Epithelial cell of prostate (primary cell): ENCODE measurements around the gene RRP12.
A peak's percentile ranks its signal among the peaks of the same experiment; 100 is the strongest.

ENCODE experiments used
- DNase-seq: peaks from one replicate; pipeline ENCODE4 v3.0.0-alpha.2; 2011; ENCODE audit warnings: low read depth, low spot score
- H3K27ac ChIP-seq: fragments of 450-650 bp; 2 replicates; pipeline ENCODE4 v1.5.1; 2017; ENCODE audit warnings: mild to moderate bottlenecking

The RRP12 gene

DNA sequence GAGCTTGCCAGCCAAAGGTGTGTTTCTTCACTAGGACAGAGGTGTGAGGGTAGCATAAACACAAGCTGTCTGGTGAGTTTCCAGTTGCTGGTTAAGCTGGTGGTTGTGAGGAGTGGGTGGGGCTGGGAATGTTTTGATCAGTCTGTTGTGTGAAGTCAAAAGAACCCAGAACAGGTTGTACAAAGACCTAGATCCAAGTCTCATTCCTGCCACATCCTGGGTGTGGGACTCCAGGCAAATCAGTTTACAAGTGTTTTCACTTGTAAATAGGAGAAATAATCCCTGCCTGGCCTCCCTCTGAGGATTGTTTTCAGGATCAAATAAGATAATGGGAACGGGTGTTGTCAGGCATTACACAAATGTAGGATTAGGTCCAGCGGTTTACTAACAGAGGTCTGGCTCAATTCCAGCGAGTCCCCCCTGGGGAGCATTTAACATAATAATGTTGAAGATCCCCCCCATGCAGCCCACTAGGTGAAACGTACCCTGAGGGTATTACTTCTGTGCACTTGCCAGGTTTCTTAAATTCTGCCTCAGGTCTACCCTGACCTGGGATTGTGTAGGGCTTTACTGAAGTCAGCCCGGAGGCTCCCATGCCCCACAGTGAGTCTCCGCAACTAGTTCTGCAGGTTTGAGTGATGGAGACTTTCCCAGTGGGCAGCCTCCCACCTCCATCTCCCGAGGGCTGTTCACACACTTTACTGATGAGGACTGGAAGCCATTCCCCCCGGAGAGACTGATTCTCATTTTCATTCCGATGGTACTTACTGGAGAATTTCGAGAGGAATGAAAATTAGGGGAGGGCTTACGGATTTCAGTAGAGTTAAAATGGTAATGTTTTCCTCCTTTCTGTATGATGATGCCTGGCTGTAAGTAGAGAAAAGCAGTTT is 64.0 kb downstream of the RRP12 start:
- H3K27ac ChIP-seq = peak overlapping the region; percentile 21
- DNase-seq = peak; percentile 64

DNA sequence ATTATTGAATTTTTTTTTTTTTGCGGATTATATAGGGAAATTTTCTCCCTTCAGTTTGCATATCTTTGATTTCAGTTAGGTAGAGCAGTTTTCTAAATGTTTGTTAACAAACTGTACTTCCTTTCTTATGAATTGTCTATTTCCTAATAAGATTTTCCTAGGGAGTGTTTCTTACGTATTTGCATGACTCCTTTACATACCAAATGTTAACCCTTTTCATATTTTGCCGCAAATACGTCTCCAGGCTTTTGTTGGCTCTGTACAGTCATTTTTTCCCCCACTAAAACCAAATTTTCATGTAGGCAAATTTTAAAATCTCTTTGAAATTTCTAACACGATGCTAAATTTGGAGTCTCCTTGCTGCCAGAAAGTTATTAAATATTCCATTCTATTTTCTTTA is 64.7 kb downstream of the RRP12 start:
- H3K27ac ChIP-seq = peak overlapping the region; percentile 21
- DNase-seq = no peak

DNA sequence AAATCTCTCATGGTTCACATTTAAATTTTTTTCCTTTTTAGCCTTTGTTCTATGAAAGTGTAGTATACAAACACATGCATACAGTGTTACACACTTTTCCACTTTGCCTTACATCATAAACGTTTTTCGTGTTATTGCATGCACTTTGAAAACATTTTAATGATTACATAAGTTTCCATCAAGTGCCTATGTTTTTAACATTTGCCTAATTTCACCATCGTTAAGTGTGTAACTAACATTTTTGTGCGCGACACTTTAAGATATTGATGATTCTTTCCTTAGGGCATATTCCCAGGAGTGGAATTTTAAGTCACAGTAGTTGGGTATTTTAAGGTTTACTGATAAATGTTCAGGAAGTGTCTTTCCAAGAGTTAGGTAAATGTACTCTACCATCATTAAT is 65.1 kb downstream of the RRP12 start:
- H3K27ac ChIP-seq = peak overlapping the region; percentile 21
- DNase-seq = no peak

DNA sequence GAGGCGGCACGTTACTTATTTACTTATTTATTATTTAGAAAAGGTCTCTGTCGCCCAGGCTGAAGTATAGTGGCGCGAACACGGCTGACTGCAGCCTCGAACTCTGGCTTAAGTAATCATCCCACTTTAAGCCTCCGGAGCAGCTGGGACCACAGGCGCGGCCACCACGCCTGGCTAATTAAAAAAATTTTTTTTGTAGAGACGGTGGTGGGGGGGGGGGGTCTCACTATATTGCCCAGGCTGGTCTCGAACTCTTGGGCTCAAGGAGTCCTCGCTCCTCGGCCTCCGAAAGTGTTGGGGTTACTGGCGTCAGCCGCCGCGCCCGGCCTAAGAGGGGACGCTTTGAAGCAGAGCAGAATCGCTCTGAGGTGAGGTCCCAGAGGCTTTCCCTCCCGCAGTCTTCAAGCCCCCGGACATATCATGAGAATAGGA is 65.9 kb downstream of the RRP12 start:
- no peak for DNase-seq
- H3K27ac ChIP-seq = peak overlapping the region; percentile 72

DNA sequence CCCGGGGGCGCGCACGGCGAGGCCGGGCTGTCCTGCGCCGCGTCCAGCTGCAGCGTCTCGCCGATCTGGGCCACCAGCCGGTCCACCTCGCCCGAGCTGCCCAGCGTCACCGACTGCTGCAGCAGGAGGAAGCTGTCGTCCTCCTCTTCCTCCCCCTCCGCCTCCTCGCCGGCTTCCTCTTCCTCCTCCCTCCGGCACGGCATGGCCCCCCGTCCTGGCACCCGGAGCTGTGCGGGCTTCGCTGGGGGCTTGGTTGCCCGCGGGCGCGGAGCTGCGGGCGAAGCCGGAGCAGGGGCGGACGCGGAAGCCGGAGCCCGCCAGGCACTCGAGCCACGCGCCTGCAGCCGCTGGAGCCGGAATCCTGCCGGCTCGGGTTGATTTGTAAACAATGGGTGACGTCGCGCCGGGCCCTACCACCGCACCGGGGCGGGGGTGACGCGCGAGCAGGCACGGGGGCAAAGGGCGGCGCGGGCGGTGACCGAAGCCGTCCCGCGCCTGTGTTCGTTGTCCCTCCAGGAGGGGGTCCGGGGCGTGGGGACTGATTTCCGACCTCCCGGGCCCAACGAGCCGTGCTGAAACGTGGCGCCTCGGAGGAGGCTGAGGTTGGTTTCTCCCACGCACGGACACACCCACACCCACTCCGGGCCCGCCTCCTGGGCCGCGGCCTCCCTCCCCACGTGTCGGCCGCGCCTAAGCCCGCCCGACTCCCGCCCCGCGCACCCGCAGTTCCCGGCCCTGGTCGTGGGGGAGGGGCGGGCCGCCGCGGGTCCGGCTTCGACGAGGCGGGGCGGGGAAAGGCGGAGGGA is 66.6 kb downstream of the RRP12 start, which contains the start of gene FRAT2:
Gene FRAT2, minus strand, starts transcription at position 360 of the 806 bp plus-strand sequence. Its CDS starts 157 bp downstream, at position 203.
- DNase-seq = peak; percentile 55
- H3K27ac ChIP-seq = peak within 1 kb of the TSS; percentile 72

DNA sequence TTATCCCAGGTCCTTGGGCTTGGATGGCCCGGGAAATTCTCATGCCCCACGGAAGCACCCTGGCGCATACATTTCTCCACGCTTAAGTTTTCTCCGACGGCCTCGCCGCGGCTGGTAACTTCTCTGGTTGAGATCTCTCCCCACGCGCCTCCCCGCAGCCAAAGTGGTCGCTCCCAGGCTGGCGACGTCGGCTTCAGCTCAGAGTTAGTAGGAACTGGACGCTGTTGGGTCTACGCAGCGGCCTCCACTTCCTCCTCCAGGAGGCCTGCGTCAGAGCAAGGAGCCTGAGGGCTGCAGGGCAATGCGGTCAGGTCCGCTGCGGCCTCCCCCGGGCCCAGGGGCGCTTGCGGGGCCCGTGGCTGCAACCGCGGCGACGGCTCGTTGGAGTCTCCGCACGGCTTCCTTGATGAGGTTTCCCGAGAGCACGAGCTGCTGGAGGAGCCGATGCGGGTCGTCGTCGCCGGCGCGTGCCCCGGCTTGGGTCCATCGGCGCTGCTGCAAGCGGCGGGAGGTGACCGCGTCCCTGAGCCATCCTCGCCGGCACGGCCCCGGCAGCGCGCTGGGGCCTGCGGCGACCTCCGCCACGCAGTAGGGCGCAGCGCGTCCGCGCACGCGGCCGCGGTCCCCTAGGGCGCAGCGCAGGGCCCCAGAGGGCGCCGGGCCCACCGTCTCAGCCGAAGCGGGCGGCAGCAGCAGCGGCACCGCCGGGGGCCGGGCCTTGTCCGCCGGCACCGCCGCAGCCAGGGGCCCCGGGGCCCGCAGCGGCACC is 67.4 kb downstream of the RRP12 start:
- peak overlapping the region; percentile 72 for H3K27ac ChIP-seq
- no peak for DNase-seq

DNA sequence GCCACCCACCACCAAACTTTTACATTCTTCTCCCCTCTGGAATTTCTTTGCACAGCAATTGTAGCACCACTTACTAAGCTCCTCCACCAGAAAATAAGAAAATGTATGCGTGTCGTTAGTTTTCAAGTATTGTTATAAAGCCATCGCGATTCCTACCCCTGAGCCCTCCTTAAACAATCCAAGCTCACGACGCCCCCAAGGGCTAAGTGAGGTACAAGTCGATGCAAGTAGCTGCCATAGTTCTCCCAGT is 67.9 kb downstream of the RRP12 start:
- peak overlapping the region; percentile 72 for H3K27ac ChIP-seq
- DNase-seq = no peak

DNA sequence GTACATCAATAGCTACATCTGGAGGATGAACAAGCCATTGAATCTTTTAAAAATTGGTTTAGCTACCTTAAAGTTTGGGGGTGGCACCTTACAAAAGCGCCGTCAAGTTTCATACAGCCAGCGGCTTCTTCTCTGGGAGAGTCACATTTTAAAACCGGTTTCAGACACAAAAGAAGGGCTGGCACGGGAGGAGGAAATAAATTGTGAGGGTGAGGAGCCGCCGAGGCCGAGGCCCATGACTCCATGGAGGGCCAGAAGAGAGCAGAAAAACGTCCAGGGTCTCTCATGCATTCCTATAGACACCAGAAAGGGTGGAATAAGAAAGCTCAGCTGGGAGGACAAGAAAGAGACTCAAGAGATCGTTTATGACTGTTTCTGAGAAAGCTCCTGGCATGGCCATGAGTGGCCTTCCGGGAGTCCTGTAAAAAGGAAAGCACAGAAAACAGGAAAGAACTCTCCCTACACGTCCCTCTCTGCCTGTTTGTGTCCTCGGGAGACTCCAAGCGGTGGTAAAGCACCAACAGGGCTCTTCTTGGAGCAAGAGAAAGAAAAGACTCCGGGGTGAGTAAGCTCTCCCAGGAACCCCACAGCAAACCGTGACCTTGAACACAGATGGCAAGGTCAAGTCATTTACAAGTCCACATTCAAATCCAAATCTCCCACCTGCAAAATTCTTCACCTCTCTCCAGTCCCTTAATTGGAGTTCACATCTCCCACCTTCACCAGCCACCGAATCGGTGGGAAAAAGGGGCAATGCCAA is 68.4 kb downstream of the RRP12 start:
- peak overlapping the region; percentile 72 for H3K27ac ChIP-seq
- DNase-seq = no peak

DNA sequence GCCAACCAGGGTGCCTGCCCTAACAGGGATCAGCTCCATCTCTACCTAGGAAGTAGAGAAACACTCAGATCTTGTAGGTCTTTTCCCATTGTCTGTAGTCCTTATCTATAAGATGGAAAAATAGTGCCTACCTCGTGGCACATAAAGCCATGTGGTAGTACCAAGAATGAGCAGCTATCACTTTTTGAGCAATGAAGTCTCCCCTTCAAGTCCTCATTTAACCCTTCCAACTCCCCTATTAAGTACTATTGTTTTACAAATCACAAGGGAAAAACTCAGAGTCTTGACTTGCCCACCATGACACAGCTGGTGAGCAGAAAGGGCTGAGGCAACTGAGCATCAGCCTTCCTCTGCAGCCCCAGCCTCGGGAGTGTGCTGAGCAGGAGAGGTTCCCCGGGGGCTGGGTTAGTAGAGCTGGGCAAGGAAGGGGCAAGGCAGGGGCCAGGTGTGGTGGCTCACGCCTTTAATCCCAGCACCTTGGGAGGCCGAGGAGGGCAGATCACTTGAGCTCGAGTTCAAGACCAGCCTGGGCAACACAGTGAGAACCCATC is 69.9 kb downstream of the RRP12 start:
- DNase-seq = no peak
- H3K27ac ChIP-seq = no peak overlapping the region

DNA sequence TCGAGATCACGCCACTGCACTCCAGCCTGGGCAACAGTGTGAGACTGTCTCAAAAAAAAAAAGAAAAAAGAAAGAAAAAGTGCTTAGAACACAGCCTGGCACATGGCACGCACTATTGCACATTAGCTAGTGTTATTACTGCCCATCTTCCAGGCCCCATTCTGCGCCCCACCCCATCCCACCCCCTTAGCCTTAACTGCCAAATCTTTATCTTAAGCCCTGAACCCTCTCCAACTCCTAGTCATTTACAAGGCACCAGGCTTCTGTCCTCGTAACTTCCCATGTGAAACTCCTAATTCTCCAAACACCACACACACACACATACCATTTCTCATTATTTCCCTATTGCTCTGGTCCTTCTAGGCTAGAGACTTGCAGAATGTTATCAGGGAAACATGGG is 71.4 kb downstream of the RRP12 start:
- no peak overlapping the region for H3K27ac ChIP-seq

DNA sequence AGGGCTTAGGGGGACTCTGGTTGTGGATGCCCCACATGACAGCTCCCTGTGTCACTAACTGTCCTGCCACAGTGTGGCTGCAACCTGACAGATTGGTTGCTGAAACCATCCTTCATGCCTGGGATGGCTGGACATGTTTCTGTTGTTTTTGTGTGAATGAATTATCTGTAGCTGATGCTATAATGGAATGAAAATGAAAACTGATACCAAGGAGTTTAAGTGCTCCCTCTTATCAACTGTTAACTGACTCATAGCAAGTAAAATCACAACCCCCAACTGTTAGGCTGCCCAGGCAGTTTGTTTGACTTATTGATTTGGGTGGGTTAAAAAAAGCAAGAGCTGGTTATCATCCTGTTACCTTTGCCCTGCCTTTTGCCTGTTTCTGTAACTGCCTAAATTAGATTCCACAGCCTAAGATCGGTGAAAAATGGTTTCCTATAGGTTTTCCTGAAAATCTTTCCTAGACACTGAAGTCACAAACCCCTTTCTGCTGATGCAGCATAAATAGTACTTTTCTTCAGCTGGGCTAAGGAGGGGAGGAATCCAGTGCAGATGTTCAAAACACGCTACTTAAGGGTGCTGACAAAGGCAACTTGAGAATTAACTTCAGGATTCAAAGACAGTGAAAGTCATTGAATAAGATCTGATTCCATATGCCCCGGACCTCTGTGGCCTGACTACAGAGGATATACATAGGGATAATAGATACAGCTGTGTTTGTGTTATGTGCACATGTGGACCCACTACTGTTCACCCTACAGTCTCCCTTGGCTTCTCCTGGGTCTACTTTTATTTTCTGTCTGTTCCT is 72.3 kb downstream of the RRP12 start:
- no peak for DNase-seq
- no peak overlapping the region for H3K27ac ChIP-seq

More for the DNA sequence above, 71.4 kb downstream of the RRP12 start:
- DNase-seq = no peak

DNA sequence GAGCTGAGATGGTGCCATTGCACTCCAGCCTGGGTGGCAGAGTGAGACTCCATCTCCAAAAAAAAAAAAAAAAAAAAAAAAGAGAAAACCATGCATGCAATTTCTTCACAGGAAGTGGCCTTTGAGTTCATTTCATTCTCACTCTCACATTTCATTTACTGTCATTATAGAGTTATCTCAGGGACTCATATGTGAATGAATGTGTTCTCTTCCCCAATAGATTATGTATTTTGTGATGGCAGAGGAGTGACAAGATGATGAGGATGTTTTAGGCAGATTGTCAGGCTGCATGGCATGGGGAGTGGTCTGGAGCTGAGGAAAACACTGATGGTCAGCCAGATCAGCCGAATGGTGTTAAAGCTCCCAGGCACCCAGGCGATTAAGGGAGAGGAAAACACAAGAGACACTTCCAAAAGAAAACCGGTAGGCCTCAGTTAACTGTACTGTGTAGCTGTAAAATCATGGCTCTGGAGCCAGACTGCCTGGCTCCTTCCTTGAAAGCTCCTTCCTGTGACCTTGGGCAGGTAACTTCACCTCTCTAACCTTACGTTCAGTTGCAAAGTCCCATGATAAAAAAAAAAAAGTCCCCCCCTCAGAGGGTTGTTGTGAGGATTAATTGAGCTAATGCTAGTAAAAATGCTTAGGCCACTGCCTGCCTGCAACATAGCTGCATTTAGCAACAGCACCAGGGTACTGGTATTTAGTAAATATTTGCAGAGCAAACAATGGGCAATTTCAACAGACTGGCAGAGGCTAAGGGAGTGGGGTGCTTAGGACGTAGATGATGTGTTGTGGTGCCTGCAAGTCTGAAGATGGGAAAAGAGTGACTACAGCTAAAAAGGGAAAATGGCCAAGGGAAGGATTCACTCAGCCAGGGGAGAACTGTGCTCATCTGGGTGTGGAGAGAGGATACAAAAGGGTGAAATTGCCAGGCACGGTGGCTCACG is 73.5 kb downstream of the RRP12 start:
- no peak overlapping the region for H3K27ac ChIP-seq
- DNase-seq = no peak

DNA sequence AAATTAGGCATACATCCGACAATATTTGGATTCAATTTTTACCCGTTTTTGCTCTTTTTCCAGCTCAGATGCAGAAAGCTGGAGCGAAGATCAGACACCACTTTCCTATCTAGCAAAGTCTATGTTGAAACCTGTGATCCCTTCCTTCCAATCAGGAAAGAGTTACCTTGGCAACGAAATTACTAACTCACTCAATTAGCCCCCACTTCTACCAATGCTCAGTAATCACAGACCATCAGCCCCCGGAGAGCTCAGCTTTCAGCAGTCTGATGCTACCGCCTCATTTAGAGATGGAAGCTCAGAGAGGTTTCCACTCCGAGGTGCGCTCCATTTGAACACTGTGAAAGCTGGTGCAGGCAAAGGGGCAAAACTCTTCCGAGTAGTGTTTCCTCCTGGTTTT is 75.4 kb downstream of the RRP12 start:
- no peak for DNase-seq
- no peak overlapping the region for H3K27ac ChIP-seq

DNA sequence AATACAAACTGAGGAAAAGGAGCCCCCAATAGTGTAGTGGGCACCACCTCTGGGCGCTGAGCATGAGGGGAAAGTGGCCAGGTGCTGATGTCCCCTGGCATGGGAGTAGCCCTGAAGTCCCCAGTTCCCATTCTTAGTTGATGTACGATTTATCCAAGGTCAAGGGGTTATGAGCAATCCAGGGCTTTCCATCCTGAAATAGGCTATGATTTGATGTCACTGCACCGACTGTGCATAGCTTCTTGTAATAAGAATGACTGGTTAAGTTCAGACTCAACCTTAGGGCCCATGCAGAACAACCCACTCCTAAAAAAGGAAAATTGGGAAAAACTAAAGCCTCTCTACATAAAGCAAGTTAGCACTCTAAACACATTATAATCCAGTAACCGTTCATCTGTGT is 77.6 kb downstream of the RRP12 start:
- no peak for DNase-seq
- H3K27ac ChIP-seq = no peak overlapping the region

DNA sequence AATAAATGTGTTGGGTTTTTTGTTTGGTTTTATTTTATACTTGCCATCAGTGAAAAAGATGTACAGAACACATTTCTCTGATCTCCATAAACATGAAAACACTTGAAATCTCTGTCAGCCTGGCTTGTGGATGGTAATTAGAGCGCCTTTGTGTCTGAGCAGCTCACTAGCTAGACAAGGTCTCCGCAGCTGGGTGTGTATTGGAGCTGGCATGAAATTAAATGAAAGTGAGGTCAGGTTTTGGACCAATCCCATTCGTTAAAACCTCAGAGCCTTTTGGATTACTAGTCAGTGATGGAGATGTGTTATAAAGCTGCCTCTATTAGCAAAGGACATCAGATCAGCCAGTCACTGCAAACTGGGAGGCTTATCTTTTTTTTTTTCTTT is 79.3 kb downstream of the RRP12 start:
- DNase-seq = no peak
- no peak overlapping the region for H3K27ac ChIP-seq

DNA sequence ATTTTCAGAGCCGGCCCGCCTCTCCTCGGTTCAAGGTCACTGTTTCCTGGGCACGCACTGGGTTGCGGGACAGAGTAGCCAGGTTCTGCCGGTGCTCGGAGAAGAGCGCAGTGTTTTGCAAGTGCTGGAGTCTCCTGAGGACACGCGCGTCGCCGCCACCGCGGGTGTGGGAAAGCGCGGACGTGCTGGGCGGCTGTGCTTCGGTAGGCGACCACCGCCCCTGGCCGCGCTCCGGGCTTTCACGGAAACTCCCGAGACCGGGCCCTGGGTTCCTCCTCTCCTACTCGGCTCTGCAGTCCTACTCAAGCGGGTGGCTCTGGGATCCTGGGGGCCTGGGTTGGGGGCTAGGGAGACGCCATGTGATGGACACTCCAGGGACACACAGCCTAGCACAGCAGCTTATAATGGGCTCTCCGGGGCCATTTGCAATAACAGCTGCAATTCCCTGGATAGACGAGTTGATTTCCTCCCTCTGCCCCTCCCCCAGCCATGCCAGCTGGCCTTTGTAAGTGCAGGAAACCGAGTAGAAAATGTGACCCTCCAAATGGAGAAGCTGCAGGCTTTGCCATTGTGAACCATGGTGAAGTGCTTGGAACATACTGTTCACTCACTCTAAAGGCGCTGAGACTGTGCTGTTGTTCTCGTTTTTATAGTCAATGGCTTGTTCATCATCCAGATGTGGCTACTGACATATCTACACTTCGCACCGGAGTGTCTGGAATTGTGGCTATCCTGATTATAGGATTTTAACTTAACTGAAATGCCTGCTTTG is 79.9 kb downstream of the RRP12 start:
- no peak overlapping the region for H3K27ac ChIP-seq
- no peak for DNase-seq

DNA sequence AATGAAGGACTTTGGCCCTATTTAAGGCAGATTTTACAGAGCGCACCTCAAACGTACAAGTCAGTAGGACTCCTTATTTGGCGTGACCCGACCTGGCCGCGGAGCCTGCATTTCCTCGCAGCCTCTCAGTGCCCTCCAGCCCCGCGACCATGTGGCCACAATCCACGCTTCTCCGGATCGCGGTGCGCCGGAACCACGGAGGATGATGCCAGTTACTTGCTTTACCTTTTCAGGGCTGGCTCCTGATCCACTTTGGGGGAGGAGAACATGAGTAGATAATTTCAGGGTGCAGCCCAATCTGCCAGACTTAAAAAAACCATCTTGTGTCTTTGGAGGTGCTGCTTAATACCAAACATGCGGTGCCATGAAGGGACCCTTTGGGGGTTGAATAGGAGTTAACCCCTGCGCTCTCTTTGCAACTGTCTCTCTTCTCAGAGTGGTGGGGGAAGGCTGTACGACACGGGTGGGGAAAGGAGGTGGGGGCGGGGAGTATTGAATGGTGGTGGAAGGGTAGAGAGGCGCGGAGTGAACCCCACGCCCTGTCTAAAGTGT is 80.6 kb downstream of the RRP12 start:
- H3K27ac ChIP-seq = no peak overlapping the region
- no peak for DNase-seq
